ENCODE results near the gene TTC7B. TPM values are rescaled to one million over a fixed set of nuclear protein-coding genes. Genes with fewer than 3 reads are reported as not detected.

Gene TTC7B
- total RNA-seq, 1 donor, result 24.9 TPM

GRCh38 chr14:90666571-90666970 lies 149.7 kb downstream of the TTC7B start:
- no peak overlapping the region for H3K4me3 ChIP-seq (ENCODE audit: low read depth, low read length)
- no peak for TF ChIP-seq CTCF (IDR thresholded peaks at IDR 0.05; ENCODE audit: insufficient read depth, low read length)
- DNase-seq (ENCODE audit: low read depth), result no peak

- no peak for DNase-seq (ENCODE audit: low read depth)
- no peak overlapping the region for H3K4me3 ChIP-seq (ENCODE audit: low read depth, low read length)
- TF ChIP-seq CTCF (IDR thresholded peaks at IDR 0.05; ENCODE audit: insufficient read depth, low read length), result no peak
Observed at GRCh38 chr14:90665321-90666000, 150.8 kb downstream of the TTC7B start.

GRCh38 chr14:90664911-90665310 lies 151.3 kb downstream of the TTC7B start:
- DNase-seq (ENCODE audit: low read depth), result no peak
- no peak overlapping the region for H3K4me3 ChIP-seq (ENCODE audit: low read depth, low read length)
- no peak for TF ChIP-seq CTCF (IDR thresholded peaks at IDR 0.05; ENCODE audit: insufficient read depth, low read length)

GRCh38 chr14:90663680-90664079 lies 152.6 kb downstream of the TTC7B start:
- H3K4me3 ChIP-seq (ENCODE audit: low read depth, low read length), result no peak overlapping the region
- DNase-seq (ENCODE audit: low read depth), result no peak
- TF ChIP-seq CTCF (IDR thresholded peaks at IDR 0.05; ENCODE audit: insufficient read depth, low read length), result no peak

- no peak for TF ChIP-seq CTCF (IDR thresholded peaks at IDR 0.05; ENCODE audit: insufficient read depth, low read length)
- DNase-seq (ENCODE audit: low read depth), result no peak
Observed at GRCh38 chr14:90663140-90663539, 153.1 kb downstream of the TTC7B start.

GRCh38 chr14:90661866-90662265 lies 154.4 kb downstream of the TTC7B start:
- no peak for DNase-seq (ENCODE audit: low read depth)
- no peak for TF ChIP-seq CTCF (IDR thresholded peaks at IDR 0.05; ENCODE audit: insufficient read depth, low read length)

More at GRCh38 chr14:90663140-90663539, 153.1 kb downstream of the TTC7B start:
- no peak overlapping the region for H3K4me3 ChIP-seq (ENCODE audit: low read depth, low read length)

More at GRCh38 chr14:90661866-90662265, 154.4 kb downstream of the TTC7B start:
- no peak overlapping the region for H3K4me3 ChIP-seq (ENCODE audit: low read depth, low read length)
